ENCODE data around the gene GRIP2. TPM values are rescaled to one million over a fixed set of nuclear protein-coding genes. Genes with fewer than 3 reads are reported as not detected.

GRIP2 gene
- total and polyA plus RNA-seq, 2 donors (not counting 3 experiments of a cell fraction or from before 2014, with no cell fraction given), result not detected

- Histone ChIP-seq H3K9me3 (replicated peaks; ENCODE audit: control insufficient read depth, insufficient read depth, low read length) (no peaks in the 10 kb centered on the region), H3K4me1 (ENCODE audit: control insufficient read depth, extremely low read depth, insufficient read depth, low read length) (no peaks in the 10 kb centered on the region), H3K36me3 (ENCODE audit: control insufficient read depth in 2 of 2, extremely low read depth in 1 of 2, insufficient read depth in 2 of 2, low read length in 2 of 2) (no peaks in the 10 kb centered on the region), H3K9ac (replicated peaks; ENCODE audit: extremely low read depth, insufficient read depth, low read length) (no peak overlapping the region), H4K20me1 (replicated peaks; ENCODE audit: control insufficient read depth, extremely low read depth, insufficient read depth, low read length) (no peaks in the 10 kb centered on the region), H3K79me2 (ENCODE audit: control insufficient read depth, insufficient read depth, low read length) (no peaks in the 10 kb centered on the region), H2AFZ (ENCODE audit: low read depth, low read length) (no peak overlapping the region), H3K4me2 (ENCODE audit: insufficient read depth, low read length) (no peak overlapping the region), H3K27me3 (ENCODE audit: control insufficient read depth in 2 of 2, insufficient read depth in 2 of 2, low read length in 2 of 2) (peaks cover 1 to 2% of the 10 kb centered on the region in 2 experiments), H3K9me1 (replicated peaks; ENCODE audit: control insufficient read depth, extremely low read depth, insufficient read depth, low read length) (no peaks in the 10 kb centered on the region), H3K4me3 (replicated peaks in 1 of 3; ENCODE audit: insufficient read depth in 1 of 3, low read depth in 1 of 3, low read length in 3 of 3) (no peak overlapping the region), H3K27ac (ENCODE audit: insufficient read depth, low read depth, low read length) (no peak overlapping the region)
- dilution Hi-C loops (cut with MboI; ENCODE audit: extremely low pct_ligation_motif_present, low sequenced_read_pairs) (no loop called here), intact Hi-C loops (cut with micrococcal nuclease) (no loop called here)
- ChIA-PET CTCF (no interaction called here), POLR2A (no interaction called here)
- FAIRE-seq (no peak), DNase-seq (ENCODE audit: low read depth, low spot score) (no peak)
- BruUV-seq (replicated peaks), result no TSS peak
- no peak for TF ChIP-seq GATA2 (IDR thresholded peaks at IDR 0.05; ENCODE audit: insufficient read depth, insufficient read length, low read depth, low read length)
Observed at GRCh38 chr3:14524920-14525660, 15.1 kb downstream of the GRIP2 start.

GRCh38 chr3:14524311-14524711 lies 15.8 kb downstream of the GRIP2 start:
- no peak overlapping the region for H3K4me3 ChIP-seq (replicated peaks in 1 of 3; ENCODE audit: insufficient read depth in 1 of 3, low read depth in 1 of 3, low read length in 3 of 3)
- H3K79me2 ChIP-seq (ENCODE audit: control insufficient read depth, insufficient read depth, low read length), result no peaks in the 10 kb centered on the region
- ChIA-PET POLR2A (no interaction called here), CTCF (no interaction called here)
- no peak for TF ChIP-seq EZH2 (IDR thresholded peaks at IDR 0.05; ENCODE audit: borderline replicate concordance, low read depth, low read length, severe bottlenecking)
- TF ChIP-seq CTCF (IDR thresholded peaks at IDR 0.05; ENCODE audit: extremely low read depth in 1 of 2, insufficient read depth in 1 of 2, low read depth in 1 of 2, low read length in 2 of 2), result no peak
- no peak for TF ChIP-seq MAX (IDR thresholded peaks at IDR 0.05; ENCODE audit: insufficient read depth, insufficient read length)
- TF ChIP-seq MYC (IDR thresholded peaks at IDR 0.05; ENCODE audit: low read depth, low read length), result no peak
- TF ChIP-seq POLR2AphosphoS5 (IDR thresholded peaks at IDR 0.05; ENCODE audit: insufficient read depth, low read depth, low read length), result no peak
- no peak for TF ChIP-seq POLR2A (IDR thresholded peaks at IDR 0.05; ENCODE audit: low read depth, low read length)
- BruUV-seq (replicated peaks), result no TSS peak
- H3K27ac ChIP-seq (ENCODE audit: insufficient read depth, low read depth, low read length), result no peak overlapping the region
- no peaks in the 10 kb centered on the region for H3K4me1 ChIP-seq (ENCODE audit: control insufficient read depth, extremely low read depth, insufficient read depth, low read length)
- no peaks in the 10 kb centered on the region for H3K36me3 ChIP-seq (ENCODE audit: control insufficient read depth in 2 of 2, extremely low read depth in 1 of 2, insufficient read depth in 2 of 2, low read length in 2 of 2)
- dilution Hi-C loops (cut with MboI; ENCODE audit: extremely low pct_ligation_motif_present, low sequenced_read_pairs) (no loop called here), intact Hi-C loops (cut with micrococcal nuclease) (no loop called here)
- no peak overlapping the region for H3K9ac ChIP-seq (replicated peaks; ENCODE audit: extremely low read depth, insufficient read depth, low read length)
- H3K27me3 ChIP-seq (ENCODE audit: control insufficient read depth in 2 of 2, insufficient read depth in 2 of 2, low read length in 2 of 2), result peaks cover 0 to 1% of the 10 kb centered on the region in 2 experiments
- no peaks in the 10 kb centered on the region for H4K20me1 ChIP-seq (replicated peaks; ENCODE audit: control insufficient read depth, extremely low read depth, insufficient read depth, low read length)
- DNase-seq (ENCODE audit: low read depth, low spot score), result no peak
- H3K9me3 ChIP-seq (replicated peaks; ENCODE audit: control insufficient read depth, insufficient read depth, low read length), result no peaks in the 10 kb centered on the region
- no peak overlapping the region for H3K4me2 ChIP-seq (ENCODE audit: insufficient read depth, low read length)
- no peak overlapping the region for H2AFZ ChIP-seq (ENCODE audit: low read depth, low read length)
- FAIRE-seq, result no peak
- H3K9me1 ChIP-seq (replicated peaks; ENCODE audit: control insufficient read depth, extremely low read depth, insufficient read depth, low read length), result no peaks in the 10 kb centered on the region

Data from endothelial cell of umbilical vein (primary cell).